HL-60 (cell line): ENCODE measurements around the gene NUBP2.

Experiments used
- DNase-seq, 2 experiments: peaks; one replicate each; pipeline ENCODE4 v3.0.0-alpha.2; 2010 to 2020; ENCODE audit warnings: low read depth in 1 of 2, low spot score in 1 of 2
- H3K27ac ChIP-seq: fragments of 250-450 bp; sonication (Bioruptor Pico); replicated peaks from 2 replicates; pipeline ENCODE4 v1.5.1; 2020; ENCODE audit warnings: mild to moderate bottlenecking, moderate library complexity
- H3K27me3 ChIP-seq: fragments of 250-450 bp; sonication (Bioruptor Pico); 2 replicates; pipeline ENCODE4 v1.5.1; 2021; ENCODE audit warnings: mild to moderate bottlenecking, moderate library complexity; ENCODE audit not compliant: insufficient read depth, poor library complexity, severe bottlenecking
- H3K4me3 ChIP-seq: replicated peaks from 2 replicates; pipeline ENCODE4 v1.5.1; 2011; ENCODE audit warnings: mild to moderate bottlenecking, control low read depth, low read length; ENCODE audit not compliant: insufficient read depth
- GABPA ChIP-seq: IDR thresholded peaks from 2 replicates; pipeline ENCODE4 v1.6.1; 2012; ENCODE audit warnings: low read depth
- POLR2AphosphoS5 ChIP-seq: IDR thresholded peaks from 2 replicates; pipeline ENCODE4 v1.6.1; 2012; ENCODE audit warnings: low read depth
- REST ChIP-seq: IDR thresholded peaks from 2 replicates; pipeline ENCODE4 v1.6.1; 2012; ENCODE audit warnings: low read depth; ENCODE audit not compliant: insufficient replicate concordance
- SPI1 ChIP-seq: IDR thresholded peaks from 2 replicates; pipeline ENCODE4 v1.6.1; 2012; ENCODE audit warnings: low read depth, mild to moderate bottlenecking, borderline replicate concordance
- TF ChIP-seq, protein P1 (sequence below): IDR thresholded peaks from one replicate; pipeline ENCODE4 v1.5.1; 2011; ENCODE audit warnings: low read length, control low read depth, inconsistent platforms; ENCODE audit not compliant: insufficient read depth

Gene NUBP2

DNA sequence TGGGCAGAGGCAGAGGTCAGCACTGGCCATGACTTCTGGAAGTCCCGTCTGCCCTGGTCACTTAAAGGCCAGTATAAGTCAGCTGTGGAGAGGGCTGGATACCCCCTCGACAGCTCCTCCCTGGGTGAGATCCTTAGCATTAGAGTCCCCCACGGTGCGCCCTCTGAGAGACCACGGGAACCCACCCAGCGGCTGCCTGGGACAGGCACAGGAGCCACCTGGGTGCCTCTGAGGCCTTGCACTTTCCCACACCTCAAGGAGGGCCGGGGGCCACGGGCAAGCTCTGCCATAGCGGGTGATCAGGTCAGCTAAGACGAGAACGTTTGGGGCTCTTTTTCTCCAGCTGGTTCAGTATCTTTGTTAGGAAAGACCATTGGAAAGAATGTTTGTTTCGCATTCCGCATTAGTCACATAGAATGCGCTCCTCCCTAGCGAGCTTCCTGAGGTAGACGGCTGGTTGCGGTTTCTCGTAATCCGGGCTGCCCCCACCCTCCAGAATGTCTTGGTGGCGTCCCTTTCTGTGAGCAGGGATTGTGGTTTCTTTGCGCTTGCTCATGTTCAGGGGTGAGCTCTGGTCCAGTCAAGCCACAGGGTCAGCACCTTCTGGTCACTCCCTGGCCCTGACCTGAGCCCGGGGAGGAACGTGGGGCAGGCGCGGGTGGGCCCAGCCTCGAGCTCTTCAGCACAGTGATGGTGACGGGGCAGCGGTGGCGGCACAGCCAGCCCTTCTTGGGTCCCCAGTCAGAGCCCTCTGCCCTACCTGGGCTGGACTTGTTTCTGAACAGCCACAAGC, 36.7 kb upstream of the NUBP2 start:
- DNase-seq = no peak
- TF ChIP-seq, protein P1, sequence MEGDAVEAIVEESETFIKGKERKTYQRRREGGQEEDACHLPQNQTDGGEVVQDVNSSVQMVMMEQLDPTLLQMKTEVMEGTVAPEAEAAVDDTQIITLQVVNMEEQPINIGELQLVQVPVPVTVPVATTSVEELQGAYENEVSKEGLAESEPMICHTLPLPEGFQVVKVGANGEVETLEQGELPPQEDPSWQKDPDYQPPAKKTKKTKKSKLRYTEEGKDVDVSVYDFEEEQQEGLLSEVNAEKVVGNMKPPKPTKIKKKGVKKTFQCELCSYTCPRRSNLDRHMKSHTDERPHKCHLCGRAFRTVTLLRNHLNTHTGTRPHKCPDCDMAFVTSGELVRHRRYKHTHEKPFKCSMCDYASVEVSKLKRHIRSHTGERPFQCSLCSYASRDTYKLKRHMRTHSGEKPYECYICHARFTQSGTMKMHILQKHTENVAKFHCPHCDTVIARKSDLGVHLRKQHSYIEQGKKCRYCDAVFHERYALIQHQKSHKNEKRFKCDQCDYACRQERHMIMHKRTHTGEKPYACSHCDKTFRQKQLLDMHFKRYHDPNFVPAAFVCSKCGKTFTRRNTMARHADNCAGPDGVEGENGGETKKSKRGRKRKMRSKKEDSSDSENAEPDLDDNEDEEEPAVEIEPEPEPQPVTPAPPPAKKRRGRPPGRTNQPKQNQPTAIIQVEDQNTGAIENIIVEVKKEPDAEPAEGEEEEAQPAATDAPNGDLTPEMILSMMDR = no peak
- TF ChIP-seq REST (no peak), POLR2AphosphoS5 (no peak), SPI1 (no peak), GABPA (no peak)
- Histone ChIP-seq H3K27me3 (no peaks in the 10 kb centered on the region), H3K4me3 (no peak overlapping the region), H3K27ac (no peak overlapping the region)

- Histone ChIP-seq H3K27ac (no peak overlapping the region), H3K4me3 (no peak overlapping the region), H3K27me3 (no peaks in the 10 kb centered on the region)
- no peak for DNase-seq
- TF ChIP-seq GABPA (no peak), SPI1 (no peak), REST (no peak)
- TF ChIP-seq, protein P1 = no peak
These were observed 36.0 kb upstream of the NUBP2 start for GRCh38 chr16:1746693-1747195.

- DNase-seq = no peak
- TF ChIP-seq, protein P1 = no peak
- TF ChIP-seq GABPA (no peak), POLR2AphosphoS5 (no peak), SPI1 (no peak), REST (no peak)
- Histone ChIP-seq H3K4me3 (no peak overlapping the region), H3K27ac (no peak overlapping the region), H3K27me3 (no peaks in the 10 kb centered on the region)
These were observed 34.8 kb upstream of the NUBP2 start for GRCh38 chr16:1747934-1748333.
